Measurements from ENCODE around the gene ZC3H4. TPM values are rescaled to one million over a fixed set of nuclear protein-coding genes. Genes with fewer than 3 reads are reported as not detected.

ZC3H4 gene
- total RNA-seq, 8 experiments from 2014 or later = 10.9 to 54.5 (median 22.8) TPM

- in situ Hi-C loops (cut with MboI; ENCODE audit: low pct_unique_long_range_greater_than_20kb in 2 of 9, low sequenced_read_pairs in 9 of 9, unreplicated experiment in 9 of 9) = no loop called here
- 60 to 83% (median 82%) methylated on average over 1 to 2 of the region's 2 CpGs; no CpG with 5 or more reads in 7 of the 10 experiments for WGBS, 10 experiments
- ATAC-seq (replicated peaks in 6 of 8) = no peak
- Histone ChIP-seq H3K4me1 (replicated peaks in 1 of 2) (peaks cover 20 to 26% of the 10 kb centered on the region in 2 donors), H3K27ac (no peak overlapping the region), H3K4me3 (no peak overlapping the region)
Observed at GRCh38 chr19:47026156-47026555, 87.4 kb downstream of the ZC3H4 start.

GRCh38 chr19:47024502-47024901 lies 89.1 kb downstream of the ZC3H4 start:
- Histone ChIP-seq H3K27ac (no peak overlapping the region), H3K4me1 (replicated peaks in 1 of 2) (peaks cover 27 to 33% of the 10 kb centered on the region in 2 donors), H3K4me3 (no peak overlapping the region)
- in situ Hi-C loops (cut with MboI; ENCODE audit: low pct_unique_long_range_greater_than_20kb in 2 of 9, low sequenced_read_pairs in 9 of 9, unreplicated experiment in 9 of 9) = no loop called here
- WGBS, 10 experiments = 0 to 100% (median 71%) methylated on average over 1 to 3 of the region's 5 CpGs; no CpG with 5 or more reads in 1 of the 10 experiments
- ATAC-seq (replicated peaks in 6 of 8) = no peak

GRCh38 chr19:47023448-47023794 lies 90.2 kb downstream of the ZC3H4 start:
- peak in 2 of 8 experiments; percentile 5 to 9 for ATAC-seq (replicated peaks in 6 of 8)
- 0 to 100% (median 31%) methylated on average over 1 to 4 of the region's 7 CpGs; no CpG with 5 or more reads in 4 of the 10 experiments for WGBS, 10 experiments
- peaks cover 22 to 29% of the 10 kb centered on the region in 2 donors for H3K4me1 ChIP-seq (replicated peaks in 1 of 2)
- H3K4me3 ChIP-seq = no peak overlapping the region
- no peak overlapping the region for H3K27ac ChIP-seq
- in situ Hi-C loops (cut with MboI; ENCODE audit: low pct_unique_long_range_greater_than_20kb in 2 of 9, low sequenced_read_pairs in 9 of 9, unreplicated experiment in 9 of 9) = no loop called here

GRCh38 chr19:47022541-47023447 lies 90.8 kb downstream of the ZC3H4 start:
- ATAC-seq (replicated peaks in 6 of 8) = peak in 4 of 8 experiments; percentile 17 to 21 (median 19)
- no peak overlapping the region for H3K27ac ChIP-seq
- 0 to 50% (median 15%) methylated on average over 1 to 7 of the region's 33 CpGs; no CpG with 5 or more reads in 5 of the 10 experiments for WGBS, 10 experiments
- peak overlapping the region in 2 of 5 donors; percentile 11 to 16 for H3K4me3 ChIP-seq
- in situ Hi-C loops (cut with MboI; ENCODE audit: low pct_unique_long_range_greater_than_20kb in 2 of 9, low sequenced_read_pairs in 9 of 9, unreplicated experiment in 9 of 9) = no loop called here
- peaks cover 16 to 23% of the 10 kb centered on the region in 2 donors for H3K4me1 ChIP-seq (replicated peaks in 1 of 2)

GRCh38 chr19:47022140-47022536 lies 91.4 kb downstream of the ZC3H4 start:
- Histone ChIP-seq H3K4me1 (replicated peaks in 1 of 2) (peaks cover 14 to 21% of the 10 kb centered on the region in 2 donors), H3K27ac (no peak overlapping the region), H3K4me3 (no peak overlapping the region)
- in situ Hi-C loops (cut with MboI; ENCODE audit: low pct_unique_long_range_greater_than_20kb in 2 of 9, low sequenced_read_pairs in 9 of 9, unreplicated experiment in 9 of 9) = no loop called here
- ATAC-seq (replicated peaks in 6 of 8) = no peak
- 31 to 77% (median 58%) methylated on average over 4 to 9 of the region's 14 CpGs; no CpG with 5 or more reads in 7 of the 10 experiments for WGBS, 10 experiments

GRCh38 chr19:47021536-47022139 lies 91.9 kb downstream of the ZC3H4 start:
- H3K4me1 ChIP-seq (replicated peaks in 1 of 2) = peaks cover 14 to 21% of the 10 kb centered on the region in 2 donors
- H3K4me3 ChIP-seq = peak overlapping the region in 2 of 5 donors; percentile 29 to 33
- no peak overlapping the region for H3K27ac ChIP-seq
- ATAC-seq (replicated peaks in 6 of 8) = peak in 2 of 8 experiments; percentile 22 to 45
- in situ Hi-C loops (cut with MboI; ENCODE audit: low pct_unique_long_range_greater_than_20kb in 2 of 9, low sequenced_read_pairs in 9 of 9, unreplicated experiment in 9 of 9) = no loop called here
- 0 to 20% (median 10%) methylated on average over 1 to 5 of the region's 50 CpGs; no CpG with 5 or more reads in 7 of the 10 experiments for WGBS, 10 experiments

GRCh38 chr19:47020992-47021496 lies 92.5 kb downstream of the ZC3H4 start:
- no peak overlapping the region for H3K27ac ChIP-seq
- WGBS, 10 experiments = 0% methylated on average over 1 to 2 of the region's 37 CpGs; no CpG with 5 or more reads in 8 of the 10 experiments
- ATAC-seq (replicated peaks in 6 of 8) = peak; percentile 8 to 41 (median 20)

GRCh38 chr19:47020132-47020805 lies 93.3 kb downstream of the ZC3H4 start:
- Histone ChIP-seq H3K27ac (no peak overlapping the region), H3K4me1 (replicated peaks in 1 of 2) (peaks cover 14 to 21% of the 10 kb centered on the region in 2 donors), H3K4me3 (peak overlapping the region; percentile 19 to 33 (median 29))
- in situ Hi-C loops (cut with MboI; ENCODE audit: low pct_unique_long_range_greater_than_20kb in 2 of 9, low sequenced_read_pairs in 9 of 9, unreplicated experiment in 9 of 9) = no loop called here
- WGBS, 10 experiments = no CpG with 5 or more reads among the region's 62 CpGs
- peak; percentile 13 to 47 (median 33) for ATAC-seq (replicated peaks in 6 of 8)

More at GRCh38 chr19:47020992-47021496, 92.5 kb downstream of the ZC3H4 start:
- peaks cover 14 to 21% of the 10 kb centered on the region in 2 donors for H3K4me1 ChIP-seq (replicated peaks in 1 of 2)
- in situ Hi-C loops (cut with MboI; ENCODE audit: low pct_unique_long_range_greater_than_20kb in 2 of 9, low sequenced_read_pairs in 9 of 9, unreplicated experiment in 9 of 9) = no loop called here
- H3K4me3 ChIP-seq = peak overlapping the region; percentile 19 to 33 (median 29)

- peaks cover 14 to 21% of the 10 kb centered on the region in 2 donors for H3K4me1 ChIP-seq (replicated peaks in 1 of 2)
- in situ Hi-C loops (cut with MboI; ENCODE audit: low pct_unique_long_range_greater_than_20kb in 2 of 9, low sequenced_read_pairs in 9 of 9, unreplicated experiment in 9 of 9) = no loop called here
- WGBS, 10 experiments = 12 to 14% (median 12%) methylated on average over 3 to 6 of the region's 58 CpGs; no CpG with 5 or more reads in 7 of the 10 experiments
- peak in 7 of 8 experiments; percentile 19 to 58 (median 50) for ATAC-seq (replicated peaks in 6 of 8)
- no peak within 1 kb of the TSS for H3K27ac ChIP-seq
- peak within 1 kb of the TSS; percentile 19 to 33 (median 29) for H3K4me3 ChIP-seq
Observed at GRCh38 chr19:47019431-47020041, 94.0 kb downstream of the ZC3H4 start, which contains the start of gene NPAS1. Gene NPAS1 (plus strand): TSS chr19:47019837. CDS start chr19:47021048, 1,211 bp downstream.

- Histone ChIP-seq H3K4me3 (no peak overlapping the region), H3K4me1 (replicated peaks in 1 of 2) (peaks cover 14 to 21% of the 10 kb centered on the region in 2 donors), H3K27ac (no peak overlapping the region)
- 20 to 57% (median 40%) methylated on average over 2 to 10 of the region's 13 CpGs; no CpG with 5 or more reads in 5 of the 10 experiments for WGBS, 10 experiments
- in situ Hi-C loops (cut with MboI; ENCODE audit: low pct_unique_long_range_greater_than_20kb in 2 of 9, low sequenced_read_pairs in 9 of 9, unreplicated experiment in 9 of 9) = no loop called here
- no peak for ATAC-seq (replicated peaks in 6 of 8)
Observed at GRCh38 chr19:47018923-47019322, 94.7 kb downstream of the ZC3H4 start.

Data from motor neuron (in vitro differentiated cells).